Neutrophil (primary cell): ENCODE data around the gene MRNIP.

ENCODE experiments used
- H3K27ac ChIP-seq: fragments of 200-600 bp; sonication (generic); 2 replicates; pipeline ENCODE4 v1.5.1; 2016; ENCODE audit warnings: mild to moderate bottlenecking, moderate library complexity
- H3K27me3 ChIP-seq: fragments of 200-600 bp; sonication (generic); 2 replicates; pipeline ENCODE4 v1.6.0; 2016; ENCODE audit warnings: mild to moderate bottlenecking
- H3K36me3 ChIP-seq: fragments of 200-600 bp; sonication (generic); 2 replicates; pipeline ENCODE4 v1.5.1; 2017
- H3K4me1 ChIP-seq, 2 experiments: fragments of 200-600 bp in 1 of 2; sonication (generic) in 1 of 2; 1 replicate in 1 of 2; 2 replicates in 1 of 2; pipeline versions ENCODE4 v1.5.1 to v1.6.1; 2013 to 2016; ENCODE audit warnings: low read depth in 1 of 2, low read length in 1 of 2, mild to moderate bottlenecking in 1 of 2, moderate library complexity in 1 of 2; ENCODE audit not compliant: control insufficient read depth in 1 of 2, insufficient read depth in 1 of 2
- H3K4me3 ChIP-seq, 2 experiments: fragments of 200-600 bp in 1 of 2; sonication (generic) in 1 of 2; 1 replicate in 1 of 2; 2 replicates in 1 of 2; pipeline ENCODE4 v1.5.1; 2013 to 2016; ENCODE audit warnings: low read depth in 1 of 2, low read length in 1 of 2, mild to moderate bottlenecking in 1 of 2, moderate library complexity in 1 of 2
- H3K9me3 ChIP-seq: fragments of 200-600 bp; sonication (generic); 2 replicates; pipeline ENCODE4 v1.5.1; 2016
- TF ChIP-seq, protein P1 (sequence below): fragments of 200-600 bp; sonication (generic); IDR thresholded peaks from 2 replicates; pipeline ENCODE4 v1.5.1; 2016; ENCODE audit warnings: antibody characterized with exemption

The MRNIP gene

DNA sequence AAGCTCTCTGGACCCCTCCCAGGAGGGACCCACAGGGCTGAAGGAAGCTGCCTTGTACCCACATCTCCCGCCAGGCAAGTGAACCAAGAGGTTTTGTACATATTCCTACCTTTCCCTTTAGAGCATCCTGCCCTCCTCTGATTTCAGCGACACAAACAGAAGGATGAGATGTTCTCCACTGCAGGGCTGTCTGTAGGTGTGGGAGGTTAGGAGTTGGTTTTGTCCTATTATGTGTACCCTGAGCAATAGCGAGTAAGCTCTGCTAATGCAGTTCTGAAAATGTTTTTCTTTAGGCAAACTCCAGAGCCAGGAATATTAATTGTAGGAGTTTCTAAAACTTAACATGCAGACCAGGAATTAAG lies 24.9 kb downstream of the MRNIP start:
- Histone ChIP-seq H3K4me3 (no peak overlapping the region), H3K9me3 (no peaks in the 10 kb centered on the region)

GRCh38 chr5:179833056-179833708 lies 25.4 kb downstream of the MRNIP start:
- Histone ChIP-seq H3K27me3 (no peaks in the 10 kb centered on the region), H3K27ac (no peak overlapping the region), H3K9me3 (no peaks in the 10 kb centered on the region), H3K4me1 (no peaks in the 10 kb centered on the region), H3K4me3 (no peak overlapping the region), H3K36me3 (peaks cover 95% of the 10 kb centered on the region)
- TF ChIP-seq, protein P1, sequence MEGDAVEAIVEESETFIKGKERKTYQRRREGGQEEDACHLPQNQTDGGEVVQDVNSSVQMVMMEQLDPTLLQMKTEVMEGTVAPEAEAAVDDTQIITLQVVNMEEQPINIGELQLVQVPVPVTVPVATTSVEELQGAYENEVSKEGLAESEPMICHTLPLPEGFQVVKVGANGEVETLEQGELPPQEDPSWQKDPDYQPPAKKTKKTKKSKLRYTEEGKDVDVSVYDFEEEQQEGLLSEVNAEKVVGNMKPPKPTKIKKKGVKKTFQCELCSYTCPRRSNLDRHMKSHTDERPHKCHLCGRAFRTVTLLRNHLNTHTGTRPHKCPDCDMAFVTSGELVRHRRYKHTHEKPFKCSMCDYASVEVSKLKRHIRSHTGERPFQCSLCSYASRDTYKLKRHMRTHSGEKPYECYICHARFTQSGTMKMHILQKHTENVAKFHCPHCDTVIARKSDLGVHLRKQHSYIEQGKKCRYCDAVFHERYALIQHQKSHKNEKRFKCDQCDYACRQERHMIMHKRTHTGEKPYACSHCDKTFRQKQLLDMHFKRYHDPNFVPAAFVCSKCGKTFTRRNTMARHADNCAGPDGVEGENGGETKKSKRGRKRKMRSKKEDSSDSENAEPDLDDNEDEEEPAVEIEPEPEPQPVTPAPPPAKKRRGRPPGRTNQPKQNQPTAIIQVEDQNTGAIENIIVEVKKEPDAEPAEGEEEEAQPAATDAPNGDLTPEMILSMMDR: no peak

More for the DNA sequence above, 24.9 kb downstream of the MRNIP start:
- H3K36me3 ChIP-seq: peaks cover 95% of the 10 kb centered on the region
- no peaks in the 10 kb centered on the region for H3K27me3 ChIP-seq
- TF ChIP-seq, protein P1: no peak
- no peaks in the 10 kb centered on the region for H3K4me1 ChIP-seq
- H3K27ac ChIP-seq: no peak overlapping the region

DNA sequence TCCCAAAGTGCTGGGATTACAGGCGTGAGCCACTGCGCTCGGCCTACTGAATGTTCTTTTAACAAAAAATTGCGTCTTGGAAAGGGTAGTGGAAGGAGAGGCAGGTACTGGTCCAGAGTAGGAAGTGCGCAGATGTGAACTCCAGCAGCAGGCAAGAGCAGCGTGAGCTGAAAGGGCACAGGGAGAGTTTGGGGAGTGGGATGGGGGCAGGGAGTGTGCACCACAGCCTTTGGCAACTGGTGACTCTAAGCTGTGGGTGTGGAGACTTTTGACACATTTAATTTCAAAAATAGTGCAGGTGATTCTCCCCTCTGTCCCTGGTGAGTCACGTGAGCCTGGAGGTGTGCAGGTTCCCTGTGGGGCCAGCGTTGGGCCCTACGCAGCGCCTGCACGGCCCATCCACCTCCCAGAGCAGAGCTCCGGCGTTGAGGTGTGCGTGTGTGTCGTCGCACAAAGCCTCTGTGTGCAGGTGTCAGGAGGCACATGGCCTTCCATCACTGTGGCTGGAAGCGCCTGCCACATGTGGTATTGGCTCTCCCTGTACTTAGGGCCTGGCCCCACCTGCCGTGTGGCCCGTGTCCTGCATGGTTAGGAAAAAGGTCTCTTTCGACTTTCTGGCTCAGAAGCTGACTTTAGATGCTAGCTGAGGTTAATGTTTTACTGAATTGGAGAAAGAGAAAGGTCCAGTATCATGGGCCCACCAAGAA lies 26.4 kb downstream of the MRNIP start:
- Histone ChIP-seq H3K27me3 (no peaks in the 10 kb centered on the region), H3K4me3 (no peak overlapping the region), H3K4me1 (peaks cover 0 to 6% of the 10 kb centered on the region in 2 experiments), H3K9me3 (no peaks in the 10 kb centered on the region), H3K36me3 (peaks cover 95% of the 10 kb centered on the region), H3K27ac (no peak overlapping the region)
- TF ChIP-seq, protein P1: no peak

GRCh38 chr5:179830818-179831468 lies 27.7 kb downstream of the MRNIP start:
- Histone ChIP-seq H3K9me3 (no peaks in the 10 kb centered on the region), H3K36me3 (peaks cover 95% of the 10 kb centered on the region), H3K4me1 (peaks cover 0 to 6% of the 10 kb centered on the region in 2 experiments), H3K4me3 (no peak overlapping the region), H3K27me3 (no peaks in the 10 kb centered on the region), H3K27ac (no peak overlapping the region)
- TF ChIP-seq, protein P1: no peak

DNA sequence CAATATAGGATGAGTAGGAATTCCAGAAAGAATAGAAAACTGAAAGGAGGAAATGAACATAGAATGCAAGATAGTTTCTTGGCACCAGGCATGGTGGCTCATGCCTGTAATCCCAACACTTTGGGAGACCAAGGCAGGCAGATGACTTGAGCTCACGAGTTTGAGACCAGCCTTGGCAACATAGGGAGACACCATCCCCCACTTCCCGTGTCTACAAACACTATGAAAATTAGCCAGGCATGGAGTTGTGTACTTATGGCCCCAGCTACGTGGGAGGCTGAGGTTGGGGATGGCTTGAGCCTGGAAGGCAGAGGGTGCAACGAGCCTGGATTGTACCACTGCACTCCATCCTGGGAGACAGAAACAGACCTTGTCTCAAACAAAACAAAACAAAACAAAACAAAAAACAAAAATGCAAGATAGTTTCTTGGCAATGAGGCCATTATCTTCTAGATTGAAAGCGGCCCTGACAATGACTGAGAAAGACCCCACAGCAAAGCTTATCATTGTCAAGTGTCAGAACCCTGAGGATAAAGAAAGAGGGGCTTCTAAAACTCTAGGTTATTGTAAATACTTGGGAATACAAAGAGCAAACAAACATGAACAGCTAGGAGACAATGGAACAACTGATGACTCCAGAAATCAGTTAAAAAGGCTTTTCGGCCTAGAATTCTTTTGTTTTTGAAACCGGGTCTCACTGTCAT lies 28.7 kb downstream of the MRNIP start:
- Histone ChIP-seq H3K36me3 (peaks cover 97% of the 10 kb centered on the region), H3K4me1 (peaks cover 0 to 6% of the 10 kb centered on the region in 2 experiments), H3K27ac (no peak overlapping the region)

More for the DNA sequence above, 28.7 kb downstream of the MRNIP start:
- H3K9me3 ChIP-seq: no peaks in the 10 kb centered on the region
- no peak overlapping the region for H3K4me3 ChIP-seq
- TF ChIP-seq, protein P1: no peak
- H3K27me3 ChIP-seq: no peaks in the 10 kb centered on the region
